Right ventricle myocardium superior (tissue), 1 donor: Measurements from ENCODE around the gene ITGAE. TPM values are rescaled to one million over a fixed set of nuclear protein-coding genes. Genes with fewer than 3 reads are reported as not detected.
A peak's percentile ranks its signal among the peaks of the same experiment; 100 is the strongest.

Experiments
- ATAC-seq: fragments of 200-7000 bp; cut with Tn5 transposase; one replicate; pipeline ENCODE4 v1.9.1; 2020; ENCODE audit warnings: mild to moderate bottlenecking; ENCODE audit not compliant: poor library complexity
- DNase-seq: peaks from one replicate; pipeline ENCODE4 v3.0.0-alpha.2; 2020
- intact Hi-C: fragments of 100-400 bp; cut with DNase I; formaldehyde crosslinking; loops from one replicate; pipeline ENCODE4 v1.11.2; 2022
- total RNA-seq: library from RNA; stranded (reverse); fragmentation: NEBNext Ultra II Directional; extraction: Animal tissue kit (Norgen Biotek cat#: 25700); gene quantifications from one replicate; pipeline ENCODE4 v1.2.1, GENCODE V29; 2021
- donor health status: DM: no; HTN: yes; CAD: no; lungs with severe emphysema.

ITGAE gene
- total RNA-seq, 1 donor from 2014 or later, result 14.8 TPM

DNA sequence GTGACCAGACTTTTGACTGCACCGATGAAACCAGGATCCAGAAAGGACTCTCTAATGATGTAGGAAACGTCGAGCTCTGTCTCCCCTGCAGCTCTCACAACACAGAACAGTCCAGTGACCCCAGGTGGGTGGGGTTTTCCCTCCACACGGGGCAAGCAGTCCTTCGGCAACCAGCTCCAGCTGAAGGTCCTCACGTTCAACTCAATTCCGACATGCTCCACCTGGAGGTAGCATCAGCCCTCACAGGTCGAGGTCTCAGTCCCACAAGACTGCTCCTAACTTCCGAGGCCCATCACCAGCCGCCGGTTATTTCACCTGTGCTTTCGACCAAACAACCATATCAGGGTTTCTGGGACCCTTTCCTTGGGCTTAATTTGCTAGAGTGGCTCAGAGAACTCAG, 28.2 kb downstream of the ITGAE start:
- DNase-seq (no peak), ATAC-seq (no peak)
- intact Hi-C loops, result no loop called here

DNA sequence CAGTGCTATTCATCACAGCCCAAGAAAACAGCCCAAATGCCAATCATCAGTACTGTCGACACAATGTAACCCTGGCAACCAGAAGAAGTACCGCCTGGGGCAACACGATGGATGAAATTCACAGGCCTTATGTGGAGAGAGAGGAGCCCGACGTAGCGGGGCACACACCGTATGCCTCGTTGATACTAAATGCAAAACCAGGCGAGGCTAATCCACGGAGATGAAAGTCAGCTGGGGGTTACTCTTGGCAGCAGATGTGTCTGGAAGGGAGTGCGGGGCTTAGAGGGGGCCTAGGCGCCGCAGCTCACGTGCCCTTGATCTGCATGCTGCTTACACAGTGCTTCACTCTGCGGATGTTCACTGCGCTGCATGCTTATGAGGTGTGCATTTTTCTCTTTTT, 29.8 kb downstream of the ITGAE start:
- intact Hi-C loops, result no loop called here

GRCh38 chr17:3770466-3770865, 30.5 kb downstream of the ITGAE start:
- DNase-seq, result no peak
- ATAC-seq, result no peak
- intact Hi-C loops, result no loop called here

More for the DNA sequence above, 29.8 kb downstream of the ITGAE start:
- ATAC-seq, result no peak
- DNase-seq, result no peak

GRCh38 chr17:3768769-3769168, 32.2 kb downstream of the ITGAE start:
- intact Hi-C loops, result no loop called here
- ATAC-seq, result no peak
- DNase-seq, result no peak

DNA sequence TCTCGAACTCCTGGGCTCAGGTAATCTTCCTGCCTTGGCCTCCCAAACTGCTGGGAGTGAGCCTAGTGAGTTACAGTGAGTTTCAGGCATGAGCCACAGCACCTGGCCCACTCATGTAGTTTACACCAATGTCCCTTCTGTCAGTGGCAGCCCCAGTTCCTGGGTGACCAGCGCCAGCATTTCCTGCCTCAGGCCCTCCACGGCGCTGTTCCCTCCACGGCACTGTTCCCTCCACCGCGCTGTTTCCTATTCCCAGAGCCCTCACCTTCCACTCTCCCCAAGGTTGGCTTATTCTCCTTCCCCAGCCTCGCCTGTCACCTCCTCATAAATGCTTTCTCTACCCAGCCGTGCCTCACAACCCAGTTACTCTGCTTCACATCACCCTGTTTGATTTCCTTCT, 32.6 kb downstream of the ITGAE start:
- DNase-seq, result no peak
- intact Hi-C loops, result no loop called here
- no peak for ATAC-seq

DNA sequence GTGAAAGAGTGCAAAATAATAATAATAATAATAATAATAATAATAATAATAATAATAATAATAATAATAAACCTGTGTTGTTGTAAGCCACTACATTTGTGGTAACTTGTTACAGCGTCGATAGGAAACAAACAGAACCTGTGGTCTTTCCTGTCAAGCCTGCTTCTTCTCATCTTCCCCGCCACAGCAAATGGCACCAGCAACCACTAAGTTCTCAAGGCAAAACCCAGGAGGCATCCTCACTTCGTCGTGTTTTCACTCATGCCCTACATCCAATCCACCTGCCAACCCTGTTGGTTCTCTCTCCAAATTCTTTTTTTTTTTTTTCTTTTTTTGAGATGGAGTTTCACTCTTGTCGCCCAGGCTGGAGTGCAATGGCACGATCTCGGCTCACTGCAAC, 34.2 kb downstream of the ITGAE start:
- ATAC-seq, result no peak
- intact Hi-C loops, result no loop called here

GRCh38 chr17:3765981-3766380, 35.0 kb downstream of the ITGAE start:
- DNase-seq (no peak), ATAC-seq (no peak)
- intact Hi-C loops, result no loop called here

More for the DNA sequence above, 34.2 kb downstream of the ITGAE start:
- no peak for DNase-seq

GRCh38 chr17:3763777-3764170, 37.2 kb downstream of the ITGAE start:
- ATAC-seq, result no peak
- DNase-seq, result no peak
- intact Hi-C loops, result no loop called here

GRCh38 chr17:3762922-3763776, 37.8 kb downstream of the ITGAE start:
- DNase-seq, result no peak
- intact Hi-C loops, result no loop called here
- no peak for ATAC-seq

GRCh38 chr17:3761918-3762380, 39.0 kb downstream of the ITGAE start:
- intact Hi-C loops, result no loop called here
- DNase-seq, result no peak
- ATAC-seq, result no peak

DNA sequence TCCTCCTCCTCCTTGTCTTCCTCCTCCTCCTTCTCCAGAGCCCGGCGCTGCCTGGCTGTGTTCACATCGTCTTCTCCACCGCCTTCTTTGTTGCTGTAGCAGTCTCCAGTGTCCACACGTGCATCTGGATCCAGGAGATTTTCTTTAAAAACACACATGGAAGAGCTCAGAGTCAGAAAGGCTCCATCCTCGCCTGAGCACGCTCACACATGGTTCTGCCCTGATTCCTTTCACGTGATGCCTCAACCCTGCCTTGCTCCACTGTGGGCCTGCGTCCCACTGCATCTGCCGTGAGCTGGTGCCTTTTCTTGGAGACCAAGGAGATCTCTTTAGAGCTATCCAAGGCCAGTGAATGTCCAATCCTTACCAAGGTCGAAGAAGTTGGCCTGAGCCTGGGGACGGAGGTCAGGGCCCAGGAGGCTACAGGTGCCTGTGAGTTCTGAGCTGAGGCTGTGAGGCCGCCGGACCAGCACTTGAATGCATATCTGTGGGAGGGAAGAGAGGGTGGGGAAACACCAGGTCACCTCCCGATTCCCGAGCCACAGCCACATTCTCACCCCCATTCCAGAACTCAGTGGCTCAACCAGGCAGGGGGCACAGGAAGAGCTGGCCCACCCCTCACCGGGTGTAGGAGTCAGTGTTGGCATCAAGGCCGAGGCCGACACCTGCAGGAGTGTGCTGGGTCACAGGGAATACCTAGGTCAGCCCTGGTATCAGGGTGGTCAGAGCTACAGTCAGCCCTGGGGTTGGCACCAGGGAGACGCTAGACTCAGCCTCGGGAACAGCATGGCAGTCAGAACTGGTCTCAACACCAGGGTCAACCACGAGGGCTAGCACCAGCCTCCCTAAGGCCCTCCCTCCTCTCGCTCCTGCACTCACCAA, 39.7 kb downstream of the ITGAE start:
- DNase-seq, result no peak
- ATAC-seq, result no peak
- intact Hi-C loops, result no loop called here

- intact Hi-C loops, result no loop called here
- DNase-seq, result no peak
Observed at GRCh38 chr17:3759597-3760216, 41.3 kb downstream of the ITGAE start.

DNA sequence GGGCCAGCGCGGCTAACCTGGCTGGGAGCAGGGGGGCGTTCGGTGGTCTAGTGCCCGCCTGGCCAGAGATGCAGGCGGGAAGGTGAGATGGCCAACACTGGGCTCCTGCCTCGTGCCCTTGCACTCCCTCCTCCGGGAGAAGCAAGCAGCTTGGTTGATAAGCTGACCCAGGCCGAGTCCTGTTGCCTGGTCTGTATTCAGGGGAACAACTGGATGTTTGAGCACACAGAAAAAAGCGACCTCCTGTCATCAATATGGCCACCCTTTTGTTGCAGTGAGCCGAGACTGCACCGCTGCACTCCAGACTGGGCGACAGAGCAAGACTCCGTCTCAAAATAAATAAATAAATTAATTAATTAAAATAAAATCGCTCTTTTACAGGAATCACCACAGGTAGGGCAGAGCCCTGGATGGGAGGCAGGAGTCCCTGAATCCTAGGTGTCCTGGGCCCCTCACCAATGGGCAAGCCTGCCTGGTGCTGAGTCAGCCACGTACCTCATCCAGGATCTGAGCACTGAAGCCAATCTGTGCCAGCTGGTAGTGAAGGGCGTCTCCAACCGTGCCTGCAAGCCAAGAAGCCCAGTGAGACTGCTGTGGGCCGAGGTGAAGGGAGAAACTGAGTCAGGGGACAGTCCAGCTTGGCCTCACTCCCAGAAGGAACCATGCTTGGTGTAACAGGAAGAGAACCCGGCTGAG, 45.5 kb downstream of the ITGAE start:
- no peak for ATAC-seq
- intact Hi-C loops, result no loop called here
- DNase-seq, result no peak

More at GRCh38 chr17:3759597-3760216, 41.3 kb downstream of the ITGAE start:
- ATAC-seq, result no peak

DNA sequence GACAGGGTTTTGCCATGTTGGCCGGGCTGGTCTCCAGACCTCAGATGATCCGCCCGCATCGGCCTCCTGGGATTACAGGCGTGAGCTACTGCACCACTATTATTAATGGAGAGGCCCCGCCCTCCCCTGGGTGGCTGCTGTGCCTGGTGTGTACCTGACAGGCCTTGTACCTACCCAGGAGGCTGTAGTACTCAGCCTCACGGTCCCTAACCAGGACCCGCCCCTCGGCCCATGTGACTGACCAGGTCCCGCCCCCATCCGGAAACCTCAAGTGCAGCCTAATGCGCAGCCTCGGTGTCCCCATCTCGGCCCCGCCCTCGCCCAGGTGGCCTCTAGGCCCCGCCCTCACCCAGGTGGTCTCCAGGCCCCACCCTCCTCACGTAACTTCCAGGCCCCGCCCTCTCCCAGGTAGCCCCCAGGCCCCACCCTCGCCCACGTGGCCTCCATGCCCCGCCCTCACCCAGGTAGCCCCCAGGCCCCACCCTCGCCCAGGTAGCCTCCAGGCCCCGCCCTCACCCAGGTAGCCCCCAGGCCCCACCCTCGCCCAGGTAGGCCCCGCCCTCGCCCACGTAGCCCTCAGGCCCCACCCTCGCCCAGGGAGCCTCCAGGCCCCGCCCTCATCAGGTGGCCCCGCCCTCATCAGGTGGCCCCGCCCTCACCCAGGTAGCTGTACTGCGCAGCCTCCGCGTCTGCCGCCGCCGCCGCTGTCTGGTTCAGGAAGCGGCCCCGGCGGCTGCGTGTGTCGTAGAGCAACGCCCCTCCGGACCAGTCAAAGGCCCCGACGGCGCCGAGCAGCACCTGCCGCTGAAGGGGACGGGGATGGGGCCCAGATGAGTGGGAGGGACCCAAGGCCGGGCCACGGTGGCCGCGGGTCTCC, 46.3 kb downstream of the ITGAE start:
- ATAC-seq, result peak; percentile 65
- DNase-seq, result peak; percentile 57

DNA sequence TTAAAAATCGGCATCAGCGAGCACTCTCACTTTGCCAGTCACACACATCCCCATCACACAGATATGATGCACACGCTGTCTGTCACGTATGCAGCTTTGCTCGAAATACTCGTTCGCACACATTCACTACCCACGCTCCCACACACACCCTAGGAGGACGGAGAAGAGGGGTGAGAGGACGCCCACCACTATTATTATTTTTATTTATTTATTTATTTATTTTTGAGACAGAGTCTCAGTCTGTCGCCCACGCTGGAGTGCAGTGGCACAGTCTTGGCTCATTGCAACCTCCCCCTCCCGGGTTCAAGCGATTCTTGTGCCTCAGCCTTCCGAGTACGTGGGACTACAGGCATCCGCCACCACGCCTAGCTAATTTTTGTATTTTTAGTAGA, 46.9 kb downstream of the ITGAE start:
- intact Hi-C loops, result no loop called here
- ATAC-seq, result no peak
- DNase-seq, result no peak

More for the DNA sequence above, 46.3 kb downstream of the ITGAE start:
- intact Hi-C loops, result no loop called here

- ATAC-seq (no peak), DNase-seq (no peak)
- intact Hi-C loops, result no loop called here
Observed at GRCh38 chr17:3753624-3754023, 47.4 kb downstream of the ITGAE start.

DNA sequence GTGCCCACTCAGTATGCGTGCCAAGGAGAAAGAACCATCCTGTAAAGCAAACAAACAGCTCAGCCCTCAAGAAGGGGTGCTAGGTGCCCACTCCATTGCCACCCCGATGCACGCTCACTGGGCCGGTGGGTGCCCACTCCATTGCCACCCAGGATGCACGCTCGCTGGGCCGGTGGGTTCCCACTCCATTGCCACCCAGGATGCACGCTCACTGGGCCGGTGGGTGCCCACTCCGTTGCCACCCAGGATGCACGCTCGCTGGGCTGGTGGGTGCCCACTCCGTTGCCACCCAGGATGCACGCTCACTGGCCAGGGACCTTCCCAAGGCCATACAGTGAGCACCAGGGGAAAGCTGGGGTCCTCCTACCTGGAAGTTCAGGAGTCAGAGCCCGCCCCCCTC, 49.2 kb downstream of the ITGAE start:
- no peak for DNase-seq
- ATAC-seq, result no peak
- intact Hi-C loops, result no loop called here

- ATAC-seq (no peak), DNase-seq (no peak)
- intact Hi-C loops, result no loop called here
Observed at GRCh38 chr17:3750926-3751325, 50.1 kb downstream of the ITGAE start.
